Measurements from ENCODE around the gene COL6A5. TPM values are rescaled to one million over a fixed set of nuclear protein-coding genes. Genes with fewer than 3 reads are reported as not detected.

COL6A5 gene
- total and polyA plus RNA-seq, 7 donors: not detected

GRCh38 chr3:130316169-130316568 lies 29.3 kb upstream of the COL6A5 start:
- H3K36me3 ChIP-seq (ENCODE audit: insufficient read depth in 1 of 2, low read depth in 1 of 2): no peaks in the 10 kb centered on the region
- no peak overlapping the region for H3K27ac ChIP-seq
- no peaks in the 10 kb centered on the region for H3K9me3 ChIP-seq
- intact Hi-C loops (cut with DNase I): no loop called here
- TF ChIP-seq CTCF (IDR thresholded peaks at IDR 0.05): no peak
- no peak overlapping the region for H3K4me3 ChIP-seq
- H3K27me3 ChIP-seq (ENCODE audit: insufficient read depth in 3 of 3, low read length in 2 of 3): no peaks in the 10 kb centered on the region
- no peaks in the 10 kb centered on the region for H3K4me1 ChIP-seq
- WGBS, 3 donors: 33 to 40% (median 37%) methylated on average over 2 of the region's 2 CpGs
- no peak for DNase-seq
- no peak for ATAC-seq

- no peaks in the 10 kb centered on the region for H3K4me1 ChIP-seq
- H3K27ac ChIP-seq: no peak overlapping the region
- ATAC-seq: no peak
- 83 to 92% (median 85%) methylated on average over 1 of the region's 1 CpG for WGBS, 3 donors
- H3K36me3 ChIP-seq (ENCODE audit: insufficient read depth in 1 of 2, low read depth in 1 of 2): no peaks in the 10 kb centered on the region
- intact Hi-C loops (cut with DNase I): no loop called here
- no peaks in the 10 kb centered on the region for H3K27me3 ChIP-seq (ENCODE audit: insufficient read depth in 3 of 3, low read length in 2 of 3)
- DNase-seq: no peak
- no peaks in the 10 kb centered on the region for H3K9me3 ChIP-seq
- no peak for TF ChIP-seq CTCF (IDR thresholded peaks at IDR 0.05)
- no peak overlapping the region for H3K4me3 ChIP-seq
Observed at GRCh38 chr3:130323503-130323902, 22.0 kb upstream of the COL6A5 start.

- WGBS, 3 donors: 49 to 56% (median 49%) methylated on average over 1 of the region's 1 CpG
- ATAC-seq: no peak
Observed at GRCh38 chr3:130340766-130341165, 4.7 kb upstream of the COL6A5 start.

GRCh38 chr3:130341388-130341787 lies 4.1 kb upstream of the COL6A5 start:
- Histone ChIP-seq H3K36me3 (ENCODE audit: insufficient read depth in 1 of 2, low read depth in 1 of 2) (no peaks in the 10 kb centered on the region), H3K4me1 (no peaks in the 10 kb centered on the region), H3K27me3 (ENCODE audit: insufficient read depth in 3 of 3, low read length in 2 of 3) (peaks cover 0 to 8% (median 5%) of the 10 kb centered on the region in 3 donors), H3K4me3 (no peak overlapping the region), H3K9me3 (peaks cover 4% of the 10 kb centered on the region), H3K27ac (no peak overlapping the region)
- DNase-seq (no peak), ATAC-seq (no peak)
- intact Hi-C loops (cut with DNase I): no loop called here
- TF ChIP-seq CTCF (IDR thresholded peaks at IDR 0.05): no peak

More at GRCh38 chr3:130340766-130341165, 4.7 kb upstream of the COL6A5 start:
- no peaks in the 10 kb centered on the region for H3K4me1 ChIP-seq
- H3K36me3 ChIP-seq (ENCODE audit: insufficient read depth in 1 of 2, low read depth in 1 of 2): no peaks in the 10 kb centered on the region
- no peak overlapping the region for H3K4me3 ChIP-seq
- intact Hi-C loops (cut with DNase I): no loop called here
- DNase-seq: no peak
- H3K27me3 ChIP-seq (ENCODE audit: insufficient read depth in 3 of 3, low read length in 2 of 3): peaks cover 0 to 6% (median 4%) of the 10 kb centered on the region in 3 donors
- H3K27ac ChIP-seq: no peak overlapping the region
- peaks cover 4% of the 10 kb centered on the region for H3K9me3 ChIP-seq
- no peak for TF ChIP-seq CTCF (IDR thresholded peaks at IDR 0.05)

GRCh38 chr3:130341882-130342281 lies 3.6 kb upstream of the COL6A5 start:
- TF ChIP-seq CTCF (IDR thresholded peaks at IDR 0.05): no peak
- no peak for ATAC-seq

More at GRCh38 chr3:130341882-130342281, 3.6 kb upstream of the COL6A5 start:
- H3K36me3 ChIP-seq (ENCODE audit: insufficient read depth in 1 of 2, low read depth in 1 of 2): no peaks in the 10 kb centered on the region
- intact Hi-C loops (cut with DNase I): no loop called here
- no peaks in the 10 kb centered on the region for H3K4me1 ChIP-seq
- WGBS, 3 donors: 82 to 85% (median 85%) methylated on average over 4 of the region's 4 CpGs
- peaks cover 4% of the 10 kb centered on the region for H3K9me3 ChIP-seq
- no peak overlapping the region for H3K4me3 ChIP-seq
- H3K27me3 ChIP-seq (ENCODE audit: insufficient read depth in 3 of 3, low read length in 2 of 3): peaks cover 0 to 8% (median 5%) of the 10 kb centered on the region in 3 donors
- no peak for DNase-seq
- no peak overlapping the region for H3K27ac ChIP-seq
